NCI-H187 (cell line): ENCODE data around the gene CELF3.
"Not testable (repeated sequence)": the region's sequence is repeated elsewhere in the genome, so short reads cannot be mapped to it uniquely, and the experiment has no call there.

Experiments used
- DNase-seq, 2 experiments: peaks; one replicate each; lab custom pipeline; 2025; lab: John Stamatoyannopoulos, UW

Gene CELF3

DNA sequence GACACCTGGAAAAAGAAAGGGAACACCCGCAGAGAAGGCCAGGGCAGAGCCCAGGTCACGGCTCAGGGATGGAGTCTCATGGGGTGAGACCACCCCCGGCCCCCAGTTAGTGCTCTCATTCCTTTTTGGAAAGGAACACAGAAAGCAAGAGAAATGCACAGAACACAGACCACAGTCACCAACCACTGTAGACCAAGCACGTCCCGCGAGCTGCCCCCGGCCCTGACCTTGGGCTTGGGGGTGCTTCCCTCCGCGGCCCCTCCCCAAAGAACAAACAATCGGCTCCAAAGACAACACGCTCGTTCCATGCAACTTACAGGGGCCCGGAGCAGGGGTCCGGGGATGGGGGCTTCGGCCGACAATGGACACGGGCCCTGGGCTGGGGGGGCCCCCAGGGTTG is 12.8 kb downstream of the CELF3 start:
- DNase-seq, result no peak

- no peak for DNase-seq
Observed at GRCh38 chr1:151702936-151703335, 13.7 kb downstream of the CELF3 start.

GRCh38 chr1:151701515-151701914 is 15.1 kb downstream of the CELF3 start:
- DNase-seq, result no peak

GRCh38 chr1:151693057-151693651 is 23.4 kb downstream of the CELF3 start:
- peak in 1 of 2 experiments; percentile 41 for DNase-seq

DNA sequence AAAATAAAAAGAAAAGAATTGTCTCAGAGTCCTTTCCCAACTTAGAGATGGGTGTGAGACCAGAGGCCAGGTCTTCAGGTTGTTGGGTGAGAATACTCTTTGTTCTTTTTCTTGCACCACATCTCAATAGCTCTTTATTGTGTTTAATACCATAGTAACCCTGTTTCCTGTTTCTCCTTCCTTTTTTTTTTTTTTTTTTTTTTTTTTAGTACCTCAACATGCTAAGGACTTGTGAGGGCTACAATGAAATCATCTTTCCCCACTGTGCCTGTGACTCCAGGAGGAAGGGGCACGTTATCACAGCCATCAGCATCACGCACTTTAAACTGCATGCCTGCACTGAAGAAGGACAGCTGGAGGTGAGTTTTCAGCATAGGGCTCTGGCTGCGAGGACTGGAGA is 24.4 kb downstream of the CELF3 start:
- DNase-seq, result no peak

DNA sequence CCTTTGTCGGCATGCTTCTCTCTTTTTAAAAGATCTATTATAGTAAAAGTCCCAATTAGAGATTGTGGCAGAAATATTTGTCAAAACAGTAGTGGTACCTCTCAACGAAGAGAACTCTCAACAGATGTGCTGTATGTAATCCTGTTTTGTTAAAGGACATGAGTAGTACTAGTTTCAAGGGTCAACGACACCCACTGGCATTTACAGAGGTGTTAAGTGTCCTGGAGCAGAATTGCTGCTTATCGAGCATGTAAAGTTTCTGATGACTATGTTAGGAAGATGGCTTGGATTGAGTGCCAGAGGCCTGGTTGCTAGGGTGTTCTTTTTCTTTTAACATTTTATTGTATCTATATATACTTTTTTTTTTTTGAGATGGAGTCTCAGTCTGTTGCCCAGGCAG is 27.1 kb downstream of the CELF3 start:
- no peak for DNase-seq

GRCh38 chr1:151686561-151686960 is 30.0 kb downstream of the CELF3 start:
- no peak for DNase-seq

- no peak for DNase-seq
Observed at GRCh38 chr1:151684128-151684527, 32.5 kb downstream of the CELF3 start.

- DNase-seq, result not testable (repeated sequence)
Observed at GRCh38 chr1:151682901-151683300, 33.7 kb downstream of the CELF3 start.

DNA sequence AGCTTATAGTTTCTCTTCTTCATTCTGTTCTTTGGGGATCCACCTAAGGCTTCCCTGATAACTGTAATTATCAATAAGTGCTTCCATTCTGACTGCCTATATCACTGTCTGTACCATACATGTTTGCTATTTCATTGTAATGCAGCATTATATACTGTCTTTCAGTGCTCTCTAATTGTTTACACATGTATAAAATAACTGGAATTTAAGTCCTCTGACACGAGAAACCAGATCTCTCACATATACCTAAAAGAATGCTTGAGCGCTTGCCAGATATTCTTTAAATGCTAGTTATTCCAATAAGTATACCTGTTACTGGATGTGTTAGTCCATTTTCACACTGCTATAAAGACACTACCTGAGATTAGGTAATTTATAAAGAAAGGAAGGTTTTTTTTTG is 34.7 kb downstream of the CELF3 start:
- DNase-seq, result no peak

DNA sequence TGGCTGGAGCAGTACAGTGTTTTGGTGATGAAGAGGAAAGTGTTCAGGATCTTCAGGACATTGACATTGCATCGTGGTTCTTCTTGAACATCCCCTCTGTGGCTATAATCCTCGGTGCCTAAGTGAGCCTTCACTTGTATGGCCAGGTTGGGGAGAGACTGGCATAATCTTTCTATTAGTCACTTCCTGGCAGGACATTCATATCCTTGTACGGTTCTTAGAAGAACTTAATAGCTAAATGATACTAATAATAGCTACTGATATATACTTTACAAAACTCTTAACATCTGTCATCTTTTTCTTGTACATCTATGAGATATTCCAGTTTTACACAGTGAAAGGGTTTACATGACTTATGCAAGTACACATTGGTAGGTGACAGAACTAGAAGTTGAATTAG is 35.8 kb downstream of the CELF3 start:
- DNase-seq, result no peak

DNA sequence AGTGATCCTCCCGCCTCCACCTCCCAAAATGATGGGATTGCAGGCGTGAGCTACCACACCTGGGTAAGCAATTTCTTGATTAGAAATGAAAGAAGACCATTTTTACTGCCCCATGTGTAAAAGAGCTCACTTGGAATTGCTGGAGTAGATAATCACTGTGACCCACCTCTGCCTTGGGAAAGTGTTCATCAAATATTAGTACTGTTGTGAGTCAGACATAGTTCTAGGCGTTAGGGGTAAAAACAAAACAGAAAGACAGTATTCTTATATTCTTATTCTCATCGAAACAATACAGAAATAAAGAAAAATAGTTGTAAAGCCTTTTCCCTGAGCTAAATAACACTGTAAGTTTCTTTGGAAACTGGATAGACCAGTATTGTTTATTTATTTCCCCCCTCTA is 36.2 kb downstream of the CELF3 start:
- no peak for DNase-seq

GRCh38 chr1:151673407-151673806 is 43.2 kb downstream of the CELF3 start:
- DNase-seq, result no peak

DNA sequence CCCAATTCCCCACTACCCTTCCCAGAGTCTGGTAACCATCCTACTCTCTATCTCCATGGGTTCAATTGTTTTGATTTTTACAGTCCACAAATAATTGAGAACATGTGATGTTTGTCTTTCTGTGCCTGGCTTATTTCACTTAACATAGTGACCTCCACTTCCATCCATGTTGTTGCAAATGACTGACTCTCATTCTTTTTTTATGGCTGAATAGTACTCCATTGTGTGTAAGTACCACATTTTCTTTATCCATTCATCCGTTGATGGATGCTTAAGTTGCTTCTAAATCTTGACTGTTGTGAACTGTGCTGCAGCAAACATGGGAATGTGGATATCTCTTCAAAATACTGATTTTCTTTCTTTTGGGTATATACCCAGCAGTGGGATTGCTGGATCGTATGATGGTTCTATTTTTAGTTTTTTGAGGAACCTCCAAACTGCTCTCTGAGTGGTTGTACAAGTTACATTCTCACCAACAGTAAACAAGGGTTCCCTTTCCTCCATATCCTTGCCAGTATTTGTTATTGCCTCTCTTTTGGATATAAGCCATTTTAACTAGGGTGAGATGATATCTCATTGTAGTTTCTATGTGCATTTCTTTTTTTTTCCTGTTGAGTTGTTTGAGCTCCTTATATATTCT is 46.4 kb downstream of the CELF3 start:
- DNase-seq, result not testable (repeated sequence)

- DNase-seq, result no peak
Observed at GRCh38 chr1:151668090-151668489, 48.5 kb downstream of the CELF3 start.

DNA sequence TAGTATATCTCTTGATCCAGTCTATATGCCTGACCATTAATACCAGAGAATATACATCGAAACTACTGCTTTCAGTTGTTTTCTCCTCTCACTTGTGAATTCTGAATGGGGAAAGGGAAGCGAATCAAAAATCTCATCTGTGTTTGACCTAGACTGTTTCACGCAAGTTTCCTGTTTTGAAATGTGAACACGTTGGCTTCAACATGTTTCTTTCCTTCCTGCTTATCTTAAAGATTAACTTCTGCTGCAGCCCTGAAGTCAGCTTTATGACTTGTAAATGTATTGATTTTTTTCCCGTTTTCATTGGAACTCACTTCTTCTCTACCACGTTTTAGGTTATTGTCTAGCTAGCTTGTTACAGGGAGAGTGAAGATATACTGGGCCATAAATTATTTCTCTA is 54.9 kb downstream of the CELF3 start:
- no peak for DNase-seq

DNA sequence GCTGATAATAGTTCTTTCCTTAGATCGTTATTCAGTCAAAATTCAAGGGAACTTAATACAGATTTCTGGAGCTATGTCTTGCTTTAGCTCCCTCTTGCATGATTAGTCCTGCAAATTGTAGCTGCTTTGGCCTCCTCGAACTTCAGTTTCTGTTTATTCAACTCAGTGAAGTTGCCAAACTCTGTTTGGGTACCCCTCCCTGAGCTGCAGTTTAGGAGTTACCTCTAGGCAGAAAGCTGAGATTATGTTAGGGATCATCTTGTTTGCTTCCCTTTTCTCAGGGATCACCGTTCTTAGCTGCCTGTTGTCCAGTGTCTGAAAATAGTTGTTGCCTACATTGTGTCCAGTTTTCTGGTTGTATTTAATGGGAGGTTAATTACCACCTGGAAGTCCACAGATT is 61.2 kb downstream of the CELF3 start:
- DNase-seq, result no peak

- DNase-seq, result no peak
Observed at GRCh38 chr1:151653397-151653796, 63.2 kb downstream of the CELF3 start.
